Activated T-cell treated with anti-CD3 and anti-CD28 coated beads, Interleukin-2, amount 50 U/mL, for 1 hour (primary cell): ENCODE data around the gene CFAP47.
"Not testable (repeated sequence)": the region's sequence is repeated elsewhere in the genome, so short reads cannot be mapped to it uniquely, and the experiment has no call there.

ENCODE experiments used
- DNase-seq: peaks from one replicate; pipeline ENCODE4 v3.0.0-alpha.2; 2020

CFAP47 gene

DNA sequence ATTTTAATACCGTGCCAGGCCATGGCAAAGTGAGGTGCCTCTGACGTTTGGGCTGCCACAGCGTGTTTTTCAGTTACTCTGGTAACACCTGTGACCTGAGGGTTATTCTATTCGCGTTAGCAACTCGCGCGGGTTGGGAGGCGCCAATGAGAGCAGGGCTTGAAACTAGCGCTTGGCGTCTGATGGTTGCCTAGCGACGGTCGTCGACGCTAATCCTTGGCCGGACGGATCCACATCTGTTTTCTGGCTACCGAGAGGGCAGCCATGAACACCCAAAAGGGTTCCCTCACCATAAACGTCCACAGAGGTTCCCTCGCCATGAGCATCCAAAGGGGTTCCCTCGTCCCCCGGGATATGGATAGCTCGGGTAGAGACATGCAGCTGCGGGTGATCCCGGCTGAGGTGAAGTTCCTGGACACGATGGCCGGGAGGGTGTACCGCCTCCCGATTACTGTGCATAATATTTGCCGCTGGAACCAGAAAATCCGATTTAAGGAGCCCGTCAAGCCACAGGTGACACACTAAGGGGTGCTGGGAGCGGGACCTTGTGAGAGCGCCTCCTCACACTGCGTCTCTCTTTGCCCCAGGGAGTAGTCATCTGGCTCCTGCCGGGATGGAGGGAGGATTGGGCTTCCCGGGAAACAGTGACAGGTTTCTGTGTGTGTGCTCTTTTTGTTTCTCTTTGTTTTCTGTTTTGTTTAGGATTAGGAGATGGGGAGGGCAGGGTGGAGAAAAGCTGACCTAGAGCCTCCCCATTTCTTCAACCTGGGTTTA is at the start of gene CFAP47:
TSS of gene CFAP47 (plus strand) at position 199 of the 774 bp plus-strand sequence. CDS start at position 265, 66 bp downstream.
- no peak for DNase-seq

- no peak for DNase-seq
These were observed 38.9 kb upstream of the CFAP47 start for GRCh38 chrX:35880601-35881000.

DNA sequence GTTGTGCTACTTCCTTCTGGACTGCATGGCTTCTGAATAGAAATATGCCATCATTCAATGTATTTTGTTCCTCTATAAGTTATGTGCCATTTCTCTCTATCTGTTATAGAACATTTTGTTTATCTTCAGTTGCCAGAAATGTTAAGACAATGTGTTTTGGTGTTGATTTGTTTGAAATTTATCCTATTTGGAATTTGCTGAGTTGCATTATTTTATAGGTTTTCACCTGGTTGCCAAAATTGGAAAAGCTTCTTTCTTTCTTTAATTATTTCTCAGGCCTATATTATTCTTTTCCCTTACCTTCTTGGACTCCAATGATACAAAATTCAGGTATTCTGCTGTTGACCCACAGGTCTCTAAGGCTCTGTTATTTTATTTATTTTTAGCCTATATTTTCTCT is 33.4 kb upstream of the CFAP47 start:
- DNase-seq, result no peak

GRCh38 chrX:35890699-35891098 is 28.8 kb upstream of the CFAP47 start:
- DNase-seq, result no peak

- DNase-seq, result not testable (repeated sequence)
These were observed 67.3 kb downstream of the CFAP47 start for GRCh38 chrX:35986816-35987215.

DNA sequence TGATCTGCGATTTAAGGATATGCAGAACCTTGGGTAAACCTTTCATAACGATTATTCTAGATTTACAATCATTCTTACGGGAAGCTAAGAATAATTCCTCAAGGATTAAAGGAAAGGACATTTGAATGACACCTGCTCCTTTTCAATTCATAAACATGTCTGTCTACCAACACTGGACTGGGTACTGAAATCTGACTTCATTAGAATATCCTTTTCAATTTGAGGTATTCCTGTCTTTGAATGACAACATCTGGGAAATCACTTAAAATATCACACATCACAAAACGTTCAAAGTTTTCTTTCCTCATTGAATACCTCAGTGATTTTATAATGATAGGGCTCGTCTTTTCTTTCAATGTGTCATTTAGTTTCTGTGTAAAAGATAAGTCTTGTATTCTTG is 87.7 kb downstream of the CFAP47 start:
- DNase-seq, result no peak

DNA sequence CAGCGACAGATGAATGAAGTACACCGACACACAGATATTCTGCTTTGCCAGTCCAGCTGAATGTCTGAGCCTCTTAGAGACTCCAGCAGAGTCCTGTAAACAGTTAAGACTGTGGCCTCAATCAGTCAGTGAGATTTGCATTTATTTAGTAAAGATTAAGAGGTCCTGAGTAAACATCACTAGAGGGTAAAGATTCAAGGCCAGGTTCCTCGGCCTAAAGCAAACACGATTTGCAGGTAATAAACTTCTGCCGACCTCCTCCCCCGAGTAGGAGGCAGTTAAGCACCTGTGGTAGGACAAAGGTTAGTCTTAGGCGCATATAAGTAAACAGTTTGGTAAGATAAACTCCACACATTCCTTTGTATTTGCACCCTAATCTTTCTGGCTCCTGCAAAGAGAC is 99.6 kb downstream of the CFAP47 start:
- no peak for DNase-seq

DNA sequence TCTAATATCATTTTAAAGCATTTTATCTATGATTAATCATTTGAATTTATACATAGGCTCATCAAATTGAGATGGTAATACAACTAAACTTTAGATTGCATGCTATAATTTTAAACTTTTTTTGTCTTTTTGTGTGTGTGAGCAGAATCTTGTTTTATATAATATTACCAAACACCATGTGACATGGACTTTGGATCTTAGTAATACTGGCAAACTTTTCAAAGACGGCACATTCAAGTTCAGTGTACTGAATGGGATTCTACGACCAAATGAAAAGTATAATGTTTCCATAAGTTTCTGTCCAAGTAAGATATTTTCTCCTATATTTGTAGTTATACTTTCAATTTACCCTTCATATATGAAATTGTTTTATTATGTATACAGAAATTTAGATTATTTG is 116.0 kb downstream of the CFAP47 start:
- no peak for DNase-seq

DNA sequence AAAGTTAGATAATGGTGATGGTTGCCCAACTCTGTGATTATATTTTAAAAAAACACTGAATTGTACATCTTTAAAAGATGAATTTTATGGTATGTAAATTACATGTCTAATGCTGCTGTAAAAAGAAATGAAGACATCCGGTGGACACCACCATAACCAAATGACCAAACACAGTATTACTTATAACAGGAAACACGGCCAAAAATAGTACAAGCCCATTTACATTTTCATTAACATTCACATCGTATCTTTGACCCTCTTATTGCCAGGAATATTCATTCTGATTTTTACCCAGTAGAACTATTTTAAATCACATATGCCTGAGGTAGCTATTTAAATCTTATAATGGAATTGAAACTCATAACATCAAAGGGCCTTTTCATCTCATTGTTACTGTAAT is 143.2 kb downstream of the CFAP47 start:
- DNase-seq, result no peak

GRCh38 chrX:36071061-36071460 is 151.5 kb downstream of the CFAP47 start:
- no peak for DNase-seq

GRCh38 chrX:36075009-36075408 is 155.5 kb downstream of the CFAP47 start:
- DNase-seq, result not testable (repeated sequence)

DNA sequence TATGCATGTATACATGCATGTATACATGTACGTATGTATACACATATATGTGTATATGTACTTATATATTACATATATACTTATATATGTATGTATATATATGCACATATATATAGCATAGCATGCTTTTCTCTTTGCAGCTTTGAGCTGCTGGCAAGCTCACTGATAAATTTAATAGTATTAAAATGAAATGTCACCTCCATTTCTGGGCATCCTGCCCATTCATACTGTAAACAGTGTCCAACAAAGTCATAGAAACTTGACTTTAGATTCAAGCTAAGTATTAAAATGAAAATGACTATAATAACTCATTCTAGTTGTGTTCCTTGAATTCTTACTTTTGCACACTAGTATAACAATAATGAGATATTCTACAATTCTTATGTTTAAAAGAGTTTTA is 163.7 kb downstream of the CFAP47 start:
- no peak for DNase-seq

GRCh38 chrX:36087366-36087765 is 167.8 kb downstream of the CFAP47 start:
- no peak for DNase-seq

GRCh38 chrX:36088939-36089338 is 169.4 kb downstream of the CFAP47 start:
- not testable (repeated sequence) for DNase-seq

GRCh38 chrX:36102425-36102824 is 182.9 kb downstream of the CFAP47 start:
- no peak for DNase-seq

- DNase-seq, result no peak
These were observed 196.7 kb downstream of the CFAP47 start for GRCh38 chrX:36116222-36116621.

DNA sequence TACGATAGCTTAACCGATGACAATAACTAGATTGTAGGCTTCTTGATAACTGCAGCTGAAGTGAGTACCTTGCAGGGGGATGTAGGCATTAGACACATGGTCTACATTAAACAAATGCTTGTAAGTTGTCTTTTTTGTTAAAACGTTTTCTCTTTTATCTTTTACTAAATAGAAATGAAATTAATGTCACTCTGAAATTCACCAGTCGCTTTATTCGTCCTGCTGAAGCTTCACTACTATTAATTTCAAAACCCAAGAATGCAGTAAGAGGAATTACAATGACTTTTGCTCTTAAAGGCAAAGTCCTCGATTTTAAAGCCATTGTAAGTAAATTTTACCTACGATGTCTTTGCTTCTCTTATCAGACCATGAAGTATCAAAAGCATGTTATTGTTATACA is 239.7 kb downstream of the CFAP47 start:
- no peak for DNase-seq

DNA sequence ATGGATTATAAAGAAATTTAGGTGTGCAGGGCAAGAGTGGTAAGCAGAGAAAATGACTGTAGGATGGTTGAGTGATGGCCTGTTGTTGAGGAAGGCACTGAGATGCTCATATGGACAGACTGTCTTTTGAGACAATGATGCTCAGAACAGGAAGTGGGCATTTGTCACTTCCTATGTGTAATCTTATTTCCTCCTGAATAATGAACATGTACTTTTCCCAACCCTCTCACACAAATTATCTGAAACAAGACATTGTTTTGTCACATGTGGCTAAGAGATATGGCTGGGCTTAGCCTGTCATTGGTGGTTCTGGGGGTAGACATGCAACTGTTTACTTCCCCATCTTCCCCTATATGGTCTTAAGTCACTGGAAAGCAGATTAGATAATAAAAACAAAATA is 240.5 kb downstream of the CFAP47 start:
- no peak for DNase-seq

- no peak for DNase-seq
These were observed 279.0 kb downstream of the CFAP47 start for GRCh38 chrX:36198575-36198974.

- no peak for DNase-seq
These were observed 280.4 kb downstream of the CFAP47 start for GRCh38 chrX:36199928-36200327.

- DNase-seq, result no peak
These were observed 295.4 kb downstream of the CFAP47 start for GRCh38 chrX:36214924-36215323.

- DNase-seq, result no peak
These were observed 299.3 kb downstream of the CFAP47 start for GRCh38 chrX:36218801-36219200.

DNA sequence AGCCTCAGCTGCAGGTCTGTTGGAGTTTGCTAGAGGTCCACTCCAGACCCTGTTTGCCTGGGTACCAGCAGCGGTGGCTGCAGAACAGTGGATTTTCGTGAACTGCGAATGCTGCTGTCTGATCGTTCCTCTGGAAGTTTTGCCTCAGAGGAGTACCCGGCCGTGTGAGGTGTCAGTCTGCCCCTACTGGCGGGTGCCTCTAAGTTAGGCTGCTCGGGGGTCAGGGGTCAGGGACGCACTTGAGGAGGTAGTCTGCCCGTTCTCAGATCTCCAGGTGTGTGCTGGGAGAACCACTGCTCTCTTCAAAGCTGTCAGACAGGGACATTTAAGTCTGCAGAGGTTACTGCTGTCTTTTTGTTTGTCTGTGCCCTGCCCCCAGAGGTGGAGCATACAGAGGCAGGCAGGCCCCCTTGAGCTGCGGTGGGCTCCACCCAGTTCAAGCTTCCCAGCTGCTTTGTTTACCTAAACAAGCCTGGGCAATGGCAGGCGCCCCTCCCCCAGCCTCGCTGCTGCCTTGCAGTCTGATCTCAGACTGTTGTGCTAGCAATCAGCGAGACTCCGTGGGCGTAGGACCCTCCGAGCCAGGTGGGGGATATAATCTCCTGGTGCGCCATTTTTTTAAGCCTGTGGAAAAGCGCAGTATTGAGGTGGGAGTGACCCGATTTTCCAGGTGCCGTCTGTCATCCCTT is 315.4 kb downstream of the CFAP47 start:
- not testable (repeated sequence) for DNase-seq

DNA sequence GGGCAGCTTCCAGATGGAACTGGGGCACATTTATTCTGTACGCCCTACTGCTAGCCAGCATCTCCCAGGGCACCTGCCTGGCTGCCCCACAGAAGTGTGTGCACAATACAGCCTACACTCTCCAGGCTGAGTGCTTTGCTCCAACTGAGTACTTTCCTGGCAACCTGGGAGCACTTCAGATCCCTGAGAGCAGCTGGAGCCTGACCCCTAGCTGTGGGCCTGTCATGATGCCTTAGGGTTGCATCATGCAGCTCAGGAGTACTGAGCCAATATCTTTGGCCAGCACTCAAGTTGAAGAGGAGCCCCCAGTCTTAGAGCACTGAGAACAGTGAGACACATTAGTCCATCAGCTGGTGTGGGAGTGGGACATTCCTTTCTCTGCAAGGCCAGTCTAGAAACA is 321.9 kb downstream of the CFAP47 start:
- no peak for DNase-seq

DNA sequence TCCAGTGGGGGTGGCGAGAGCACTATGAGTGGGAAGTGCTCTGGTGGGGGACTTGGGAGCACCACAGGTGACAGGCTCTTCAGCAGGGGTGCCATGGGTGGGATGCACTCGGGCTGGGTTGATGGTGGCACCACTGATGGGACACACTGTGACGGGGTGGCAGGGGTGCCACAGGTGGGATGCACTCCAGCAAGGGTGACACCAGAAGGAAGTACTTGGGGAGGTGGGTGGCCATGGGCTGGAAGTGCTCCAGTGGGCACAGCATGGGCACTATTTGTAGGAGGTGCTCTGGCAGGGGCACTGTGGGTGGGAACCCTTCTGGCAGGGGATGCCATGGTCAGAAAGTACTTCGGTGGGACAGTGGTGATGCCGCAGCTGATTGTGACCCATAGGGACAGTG is 346.6 kb downstream of the CFAP47 start:
- DNase-seq, result no peak
